CD4-positive, alpha-beta T cell treated with Interleukin-2 at 100 ng/mL for 4 hours (primary cell): ENCODE measurements around the gene FAAP20.

ENCODE experiments used
- DNase-seq: peaks from one replicate; pipeline ENCODE4 v3.0.0-alpha.2; 2020; ENCODE audit warnings: low spot score

The FAAP20 gene, protein sequence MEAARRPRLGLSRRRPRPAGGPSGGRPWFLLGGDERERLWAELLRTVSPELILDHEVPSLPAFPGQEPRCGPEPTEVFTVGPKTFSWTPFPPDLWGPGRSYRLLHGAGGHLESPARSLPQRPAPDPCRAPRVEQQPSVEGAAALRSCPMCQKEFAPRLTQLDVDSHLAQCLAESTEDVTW

DNA sequence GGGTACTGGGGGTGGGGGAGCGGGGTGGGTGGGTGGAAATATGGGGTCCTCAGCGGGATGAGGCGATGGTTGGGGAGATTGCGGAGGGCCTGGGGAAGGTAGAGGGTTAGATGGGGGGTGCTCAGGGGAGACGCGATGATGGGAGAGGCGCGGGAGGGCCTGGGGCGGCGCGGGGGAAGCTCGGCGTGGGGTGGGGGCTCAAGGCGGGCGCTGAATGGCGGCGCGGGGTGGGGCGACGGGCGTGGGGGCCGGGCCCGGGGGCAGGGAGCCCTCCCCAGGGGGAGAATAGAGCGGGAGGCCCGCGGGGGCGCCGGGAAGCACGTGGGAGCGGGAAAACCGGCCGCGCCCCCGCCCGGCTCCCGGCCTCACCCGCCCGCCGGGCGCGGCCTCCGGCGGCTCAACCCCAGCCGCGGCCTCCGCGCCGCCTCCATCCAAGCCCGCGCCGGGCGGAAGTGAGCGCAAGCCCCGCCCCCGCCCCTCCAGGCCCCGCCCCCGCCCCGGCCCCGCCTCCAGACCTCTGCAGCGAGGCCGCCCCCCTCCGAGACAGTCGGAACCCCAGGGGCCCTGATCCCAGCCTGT is at the start of gene FAAP20:
Gene FAAP20, minus strand, starts transcription at position 454 of the 579 bp plus-strand sequence. Its CDS starts 23 bp downstream, at position 431.
- DNase-seq = peak; percentile 72

DNA sequence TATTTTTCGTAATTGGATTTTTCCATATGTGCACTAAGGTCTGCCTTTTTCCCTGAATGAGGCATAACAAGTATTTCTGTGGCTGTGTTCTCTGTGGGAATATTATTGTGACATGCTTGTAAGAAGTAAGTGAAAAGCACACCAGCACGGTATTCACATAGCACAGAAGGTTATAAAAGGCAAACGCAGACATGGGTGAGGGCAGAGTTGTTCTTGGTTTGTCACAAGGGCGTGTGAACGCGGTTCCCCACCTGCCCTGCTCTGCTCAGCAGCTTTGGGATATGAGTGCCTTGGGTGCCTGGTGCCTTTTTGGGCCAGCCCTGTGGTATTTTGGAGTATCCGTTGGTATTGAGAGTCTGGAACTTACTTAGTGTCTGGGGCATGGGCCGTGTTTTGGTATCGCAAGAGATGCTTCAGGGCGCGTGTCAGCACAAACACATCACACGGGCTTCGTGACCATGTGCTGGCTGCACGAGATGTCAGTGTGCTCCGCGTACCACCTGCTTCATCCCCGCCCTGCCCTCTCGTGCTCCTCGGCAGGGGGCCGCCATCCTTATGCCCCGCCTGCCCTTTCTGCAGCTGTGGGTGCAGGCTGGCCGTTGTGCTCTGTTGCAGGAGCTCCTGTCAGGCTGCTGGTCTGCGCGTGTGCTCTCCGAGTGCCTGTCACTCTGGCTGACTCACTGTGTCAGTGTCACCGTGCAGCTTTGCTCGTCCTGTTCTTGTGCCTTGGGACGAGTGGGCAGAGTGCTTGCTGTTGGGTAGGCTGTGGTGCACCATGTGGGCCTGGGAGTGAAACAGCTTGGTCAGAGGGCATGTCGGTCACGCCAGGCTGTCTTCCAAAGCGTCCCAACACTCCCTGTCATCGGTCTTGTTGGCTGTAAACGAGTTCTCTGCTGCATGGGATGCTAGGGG is 48.5 kb upstream of the FAAP20 start:
- no peak for DNase-seq

DNA sequence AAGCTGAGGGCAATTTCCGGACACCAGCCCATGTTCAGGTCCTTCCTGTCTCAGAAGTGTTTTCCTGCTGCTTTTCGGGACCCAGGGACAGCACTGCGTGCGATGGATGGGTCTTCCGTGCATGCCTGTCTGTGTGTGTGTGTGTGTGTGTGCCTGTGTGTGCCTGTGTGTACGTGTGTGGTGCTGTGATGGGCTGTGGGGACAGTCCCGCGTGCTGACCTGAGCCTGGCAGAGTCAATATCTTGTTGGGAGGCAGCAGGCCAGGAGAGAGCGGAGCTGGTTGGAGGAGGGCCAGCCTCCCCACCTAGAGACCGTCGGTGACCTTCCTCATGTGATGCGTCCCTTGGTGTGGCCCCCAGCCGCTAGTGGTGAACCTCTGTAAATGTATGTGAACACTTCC is 47.2 kb upstream of the FAAP20 start:
- DNase-seq = no peak

DNA sequence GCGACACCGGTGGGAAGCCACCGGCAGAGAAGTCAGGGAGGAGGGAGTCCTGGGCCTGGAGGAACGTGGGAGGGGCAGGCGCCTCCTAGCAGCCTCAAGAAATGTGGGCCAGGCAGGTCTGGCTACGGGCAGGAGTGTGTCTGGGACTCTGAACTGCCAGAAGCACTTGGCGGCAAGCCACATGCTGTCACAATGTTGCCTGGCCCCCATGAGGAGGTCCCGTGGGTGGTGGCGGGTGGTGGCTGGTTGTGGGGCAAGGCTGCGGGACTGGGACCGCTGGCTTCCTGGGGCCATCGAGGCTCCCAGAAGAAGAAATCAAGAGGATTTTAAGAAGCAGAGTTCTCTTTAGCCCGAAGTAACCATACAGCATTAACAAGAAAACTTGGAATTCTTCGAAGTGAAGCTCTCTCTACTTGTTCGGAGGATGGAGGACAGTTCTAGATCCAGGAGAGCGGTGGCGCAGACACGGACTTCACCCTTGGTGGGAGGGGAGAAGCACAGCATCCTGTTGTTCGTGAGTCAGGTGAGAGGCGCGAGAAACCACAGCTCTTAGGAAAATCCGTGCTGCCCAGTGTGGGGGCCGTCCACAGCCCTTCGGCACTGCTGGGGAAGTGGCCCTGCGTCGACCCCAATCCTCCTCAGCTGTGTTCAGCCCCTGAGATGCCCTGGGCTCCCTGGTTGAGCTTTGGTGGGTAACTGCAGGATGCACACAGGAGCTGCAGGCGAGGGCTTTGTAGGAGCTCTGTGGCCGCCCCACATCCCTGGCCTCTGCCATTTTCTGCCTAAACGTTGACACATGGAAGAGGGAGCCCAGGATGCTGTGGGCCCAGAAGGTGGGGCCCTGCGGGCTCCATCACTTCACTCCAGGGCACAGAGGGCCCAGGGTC is 45.9 kb upstream of the FAAP20 start:
- no peak for DNase-seq

DNA sequence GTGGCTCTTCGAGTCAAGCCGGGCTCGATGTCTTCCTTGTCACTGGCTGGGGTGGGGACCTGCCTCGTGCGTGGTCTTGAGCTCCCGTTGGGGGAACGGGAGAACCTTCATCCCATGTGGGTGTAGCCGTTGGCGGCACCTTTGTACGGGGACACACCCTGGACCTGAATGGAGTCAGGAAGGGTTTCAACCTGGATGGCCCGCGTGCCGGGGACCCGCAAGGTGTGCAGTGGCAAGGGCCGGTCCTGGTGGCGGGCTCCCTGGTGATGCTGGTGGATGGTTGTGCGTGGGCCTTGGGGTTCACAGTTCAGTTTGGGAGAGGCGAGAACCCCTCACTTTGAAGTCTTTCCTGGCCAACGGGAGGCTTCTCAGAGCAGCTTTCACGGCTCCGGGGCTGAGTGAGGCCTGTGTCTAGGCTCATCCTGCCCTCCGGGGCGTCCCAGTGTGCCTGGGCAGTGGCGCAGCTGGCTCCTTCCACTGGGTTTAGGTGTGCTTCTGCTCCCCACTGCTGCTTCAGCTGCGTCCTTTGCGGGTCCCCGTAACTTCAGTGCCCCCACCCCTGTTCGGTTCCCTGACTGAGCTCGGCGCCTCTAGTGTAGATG is 44.9 kb upstream of the FAAP20 start:
- no peak for DNase-seq

DNA sequence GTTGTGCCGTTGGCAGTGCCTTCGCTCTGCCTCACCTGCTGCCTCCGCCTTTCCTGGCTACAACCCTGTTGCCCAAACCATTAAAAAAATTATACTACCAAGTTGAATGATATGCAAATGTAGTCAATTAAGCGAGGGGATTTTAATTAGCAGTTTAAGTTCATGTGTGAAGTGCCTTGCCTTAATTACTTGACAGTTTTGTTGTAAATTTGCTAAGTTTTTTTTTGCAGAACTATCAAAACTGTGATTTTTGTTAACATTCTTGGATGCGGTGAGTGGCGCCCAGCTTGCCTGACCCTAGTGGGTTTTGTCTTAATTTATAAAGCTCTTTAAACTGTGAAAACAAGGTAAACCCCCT is 44.4 kb upstream of the FAAP20 start:
- DNase-seq = no peak

DNA sequence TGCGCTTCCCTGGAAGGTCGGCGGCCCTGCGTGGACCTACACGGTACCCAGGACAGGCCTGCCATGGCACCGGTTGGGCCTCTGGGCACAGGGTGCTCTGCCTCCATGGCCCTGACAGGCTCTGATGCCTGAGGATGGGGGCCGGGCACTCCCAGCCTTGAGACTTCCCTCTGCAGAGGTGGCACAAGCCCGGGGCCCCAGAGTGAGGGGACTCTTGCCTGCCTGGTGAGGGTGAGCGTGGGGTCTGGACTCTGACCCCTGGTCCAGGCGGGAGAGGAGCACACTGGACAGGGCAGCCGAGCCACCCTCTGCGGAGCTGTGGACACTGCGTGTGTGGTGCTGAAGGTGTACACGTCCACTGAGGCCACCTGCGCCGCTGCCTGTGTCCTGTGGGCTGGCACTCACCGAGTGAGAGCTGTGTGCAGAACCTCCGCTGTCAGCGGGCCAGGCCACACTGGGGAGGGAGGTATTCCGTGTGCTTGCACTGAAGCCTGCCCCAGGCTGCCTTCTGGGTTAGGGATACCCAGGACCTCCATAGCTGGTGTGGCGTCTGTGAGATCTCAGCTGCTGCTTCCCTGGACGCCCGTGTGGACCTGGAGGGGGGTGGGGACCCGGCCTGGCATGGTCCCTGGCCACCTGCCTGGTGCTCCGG is 43.9 kb upstream of the FAAP20 start:
- DNase-seq = no peak

DNA sequence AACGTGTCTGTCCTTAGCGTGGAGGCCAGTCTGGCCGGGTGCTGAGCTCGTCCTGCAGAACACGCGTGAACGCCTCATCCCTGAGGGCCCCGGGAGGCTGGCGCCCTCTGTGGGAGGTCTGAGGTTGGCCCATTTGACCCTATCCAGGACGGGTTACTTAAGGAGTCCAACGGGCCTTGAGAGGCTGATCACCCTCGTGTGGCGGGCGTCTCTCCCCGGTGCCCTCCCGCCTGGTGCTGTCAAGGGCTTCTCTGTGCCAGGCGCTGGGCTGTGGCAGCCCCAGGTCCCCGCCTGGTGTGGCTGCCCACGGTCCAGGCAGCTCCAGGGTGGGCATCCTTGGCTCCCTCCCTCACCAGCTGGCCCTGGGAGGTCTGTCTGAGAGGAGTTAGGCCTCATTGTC is 43.2 kb upstream of the FAAP20 start:
- DNase-seq = no peak

DNA sequence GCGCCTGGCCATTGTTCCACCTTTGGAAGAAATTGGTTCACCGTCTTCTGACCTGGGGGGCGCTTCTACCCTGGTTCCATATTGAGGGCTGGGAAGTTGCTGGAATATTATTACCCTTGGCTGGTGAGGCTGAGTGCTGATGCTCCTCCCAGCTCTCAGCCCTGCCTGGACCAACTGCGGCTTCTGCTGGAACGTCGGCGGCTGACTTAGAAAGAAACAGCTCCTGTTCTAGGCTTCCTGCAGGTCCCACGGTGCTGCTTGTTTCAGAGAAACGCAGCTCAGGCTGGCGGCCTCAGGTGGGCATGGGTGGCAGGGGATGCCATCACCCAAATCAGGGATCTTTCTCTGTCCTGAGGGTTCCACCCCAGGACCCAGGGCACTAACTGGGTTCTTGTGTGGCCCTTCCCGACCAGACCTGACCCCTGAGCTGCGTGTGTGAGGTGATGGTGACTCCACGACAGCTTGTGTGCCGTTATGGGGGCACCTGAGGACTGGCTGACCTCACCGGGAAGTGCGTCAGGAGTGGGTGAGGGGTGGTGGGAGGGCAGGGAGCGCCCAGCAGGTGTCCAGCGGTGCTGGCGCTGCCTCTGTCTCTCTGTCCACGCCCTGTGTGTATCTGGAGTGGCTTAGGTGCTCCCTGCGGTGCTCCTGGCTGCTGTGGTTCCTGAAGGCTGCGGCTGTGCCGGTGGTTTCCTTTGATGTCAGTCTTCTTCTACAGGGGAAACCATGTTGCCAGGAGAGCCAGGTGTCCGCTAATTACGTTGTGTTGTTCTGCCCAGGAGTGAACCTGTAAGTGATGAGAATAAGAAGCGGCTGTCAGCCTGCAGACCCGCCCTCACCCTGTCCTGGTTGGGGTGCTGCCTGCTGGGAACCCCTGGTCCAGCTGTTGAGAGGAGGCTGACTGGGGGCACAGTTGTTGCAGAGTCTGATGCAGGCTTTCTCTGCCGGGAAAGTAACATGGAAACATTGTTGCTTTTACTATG is 42.4 kb upstream of the FAAP20 start:
- peak; percentile 51 for DNase-seq

DNA sequence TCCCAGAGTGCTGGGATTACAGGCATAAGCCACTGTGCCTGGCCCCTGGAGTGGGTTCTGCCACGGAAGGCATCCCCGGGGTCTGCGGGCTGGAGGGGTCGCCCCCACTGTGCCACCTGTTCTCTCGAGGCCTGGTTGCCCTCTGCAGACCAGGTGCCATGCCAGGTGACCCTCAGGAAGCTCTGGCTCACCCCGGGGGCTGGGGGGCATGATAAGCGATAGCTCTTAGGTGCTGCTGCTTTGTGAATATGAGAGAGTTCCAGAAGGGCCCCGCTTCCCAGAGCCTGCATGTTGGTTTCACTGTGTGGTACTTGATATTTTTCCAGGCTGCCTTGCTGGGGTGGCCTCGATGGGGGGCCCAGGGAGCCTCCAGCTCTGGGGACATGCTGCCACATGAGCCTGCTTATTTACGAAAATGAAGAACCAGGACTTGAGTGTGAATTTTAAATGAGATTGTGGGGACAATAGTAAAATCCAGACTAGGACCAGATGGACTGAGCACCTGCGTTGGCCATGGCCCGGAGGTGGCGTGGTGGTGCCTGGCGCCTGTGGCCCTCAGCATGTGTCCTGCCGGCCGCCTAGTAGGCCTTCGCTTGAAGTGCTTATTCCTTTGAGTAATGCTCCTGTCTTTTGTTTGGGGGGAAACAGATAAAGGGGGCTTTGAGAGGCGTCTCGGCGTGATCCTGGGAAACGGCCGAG is 40.9 kb upstream of the FAAP20 start:
- no peak for DNase-seq

DNA sequence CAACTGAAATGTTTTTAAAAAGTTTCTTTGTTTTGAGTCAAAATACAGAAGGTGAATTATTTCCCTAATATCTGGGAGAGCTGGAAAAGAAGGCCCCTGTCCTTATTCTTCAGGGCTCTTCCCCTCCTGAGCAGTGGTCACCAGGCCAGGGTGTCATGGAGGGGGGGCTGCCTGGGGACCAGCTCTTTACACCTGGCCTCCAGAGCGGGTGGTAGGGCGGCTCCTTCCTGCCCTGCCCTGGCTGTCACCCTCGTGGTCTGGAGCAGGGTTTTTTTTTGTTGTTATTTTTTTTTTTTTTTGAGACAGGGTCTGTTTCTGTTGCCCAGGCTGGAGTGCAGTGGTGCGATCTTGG is 40.2 kb upstream of the FAAP20 start:
- DNase-seq = peak; percentile 45

DNA sequence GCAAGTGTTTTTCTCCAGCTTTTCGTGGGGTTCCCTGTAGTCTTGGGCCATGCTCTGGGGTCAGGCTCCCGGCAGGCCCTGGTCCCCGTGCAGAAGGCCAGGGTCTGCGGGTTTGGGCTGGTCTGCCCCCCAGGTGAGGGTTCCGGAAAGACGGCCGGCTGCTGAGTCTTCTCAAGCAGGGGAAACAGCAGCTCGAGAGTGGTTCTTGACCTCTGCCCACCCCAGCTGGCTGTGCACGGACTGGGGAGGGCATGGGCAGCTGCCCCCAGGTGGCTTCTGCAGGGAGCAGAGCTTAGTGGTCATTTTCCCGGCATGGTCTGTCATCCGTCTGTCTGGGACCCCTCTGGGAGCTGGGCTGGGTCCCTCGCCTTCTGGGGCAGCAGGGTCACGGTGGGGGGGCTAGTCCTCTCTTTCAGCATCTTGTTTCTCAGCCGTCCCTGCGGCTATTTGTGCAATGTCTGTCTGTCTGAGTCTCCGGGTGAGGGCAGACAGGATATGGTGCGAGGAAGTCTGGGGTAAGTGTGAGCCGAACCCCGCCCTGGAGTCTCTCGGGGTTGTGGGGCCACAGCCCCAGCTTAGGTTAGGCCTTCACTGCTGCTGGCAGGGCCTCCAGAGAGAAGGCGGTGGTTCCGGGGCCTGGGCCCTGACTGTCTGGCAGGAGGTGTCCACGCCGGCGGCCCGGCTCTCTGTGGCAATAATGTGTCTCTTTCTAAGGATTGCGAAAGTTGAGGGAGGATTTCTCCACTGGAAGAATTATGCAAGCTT is 39.6 kb upstream of the FAAP20 start:
- DNase-seq = peak; percentile 88

DNA sequence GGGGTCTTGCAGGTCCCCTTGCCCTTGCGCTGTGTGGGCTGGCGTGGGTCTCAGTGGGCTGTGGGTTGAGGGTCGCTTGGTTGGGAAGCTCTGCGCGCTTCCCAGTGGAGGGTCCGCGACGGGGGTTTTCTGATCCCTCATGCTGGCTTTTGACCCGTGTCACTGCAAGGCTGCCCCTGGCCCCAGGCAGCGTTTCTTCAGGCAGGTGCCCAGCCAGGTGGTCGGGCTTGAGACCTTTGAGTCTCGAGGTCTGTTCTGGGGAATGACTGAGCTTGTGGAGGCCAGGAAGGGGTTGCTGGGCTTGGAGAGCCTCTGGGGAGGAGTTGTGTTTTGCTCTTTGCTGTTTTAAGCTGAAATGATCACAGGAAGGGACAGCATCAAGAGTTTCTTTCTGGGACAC is 38.9 kb upstream of the FAAP20 start:
- no peak for DNase-seq

DNA sequence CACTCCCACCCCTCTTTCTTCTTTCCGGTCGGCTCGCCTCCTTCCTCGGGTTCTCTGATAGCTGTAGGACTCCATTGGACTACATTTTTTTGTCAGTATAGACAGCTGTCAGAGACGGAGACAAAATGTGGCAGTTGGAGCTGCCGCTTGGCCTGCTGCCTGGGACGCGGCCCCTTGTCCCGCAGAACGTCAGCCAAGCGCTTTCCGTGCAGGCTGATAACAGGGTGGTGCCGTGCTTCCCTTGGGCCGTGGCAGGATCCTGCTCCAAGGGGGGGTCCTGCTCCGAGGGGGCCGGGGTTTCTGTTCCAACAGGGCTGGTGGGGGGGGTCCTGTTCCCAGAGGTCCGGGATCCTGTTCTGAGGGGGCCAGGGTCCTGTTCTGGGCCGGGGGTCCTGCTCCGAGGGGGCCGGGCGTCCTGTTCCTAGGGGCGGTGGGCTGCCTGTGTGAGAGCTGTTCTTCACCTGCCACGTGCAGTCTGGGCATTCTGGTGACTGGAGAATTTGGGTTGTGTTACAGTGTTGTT is 38.4 kb upstream of the FAAP20 start:
- DNase-seq = no peak

DNA sequence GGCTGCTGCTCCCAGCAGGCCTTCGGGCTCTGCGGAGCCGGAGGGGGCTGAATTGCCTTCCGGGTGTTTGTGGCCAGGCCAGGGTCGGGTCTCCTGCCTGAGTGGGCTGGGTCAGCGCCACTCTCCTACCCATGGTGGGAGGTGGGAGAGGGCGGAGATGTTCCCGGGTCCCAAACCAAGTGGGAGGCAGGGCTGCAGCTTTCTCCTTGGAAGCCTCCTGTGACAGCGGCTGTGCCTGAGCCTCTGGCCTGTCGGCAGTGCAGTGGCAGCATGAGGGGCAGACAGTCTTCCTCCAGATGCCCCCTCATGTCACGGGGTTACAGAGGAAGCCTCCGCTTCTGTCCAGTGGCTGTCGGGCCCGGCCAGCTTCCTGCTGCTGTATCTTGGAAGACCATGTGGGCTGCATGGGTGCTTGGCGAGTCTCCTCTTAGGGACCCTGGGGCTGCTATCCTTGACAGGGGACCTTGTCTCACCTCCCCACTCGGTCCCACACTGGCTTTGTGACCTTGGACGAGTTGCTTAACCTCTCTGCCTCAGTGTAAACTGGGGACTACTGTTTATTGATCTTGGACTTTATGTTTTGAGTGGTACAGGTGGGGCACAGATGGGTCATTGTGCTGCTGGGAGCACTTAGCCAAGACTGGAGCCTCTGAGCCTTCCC is 37.8 kb upstream of the FAAP20 start:
- DNase-seq = no peak

DNA sequence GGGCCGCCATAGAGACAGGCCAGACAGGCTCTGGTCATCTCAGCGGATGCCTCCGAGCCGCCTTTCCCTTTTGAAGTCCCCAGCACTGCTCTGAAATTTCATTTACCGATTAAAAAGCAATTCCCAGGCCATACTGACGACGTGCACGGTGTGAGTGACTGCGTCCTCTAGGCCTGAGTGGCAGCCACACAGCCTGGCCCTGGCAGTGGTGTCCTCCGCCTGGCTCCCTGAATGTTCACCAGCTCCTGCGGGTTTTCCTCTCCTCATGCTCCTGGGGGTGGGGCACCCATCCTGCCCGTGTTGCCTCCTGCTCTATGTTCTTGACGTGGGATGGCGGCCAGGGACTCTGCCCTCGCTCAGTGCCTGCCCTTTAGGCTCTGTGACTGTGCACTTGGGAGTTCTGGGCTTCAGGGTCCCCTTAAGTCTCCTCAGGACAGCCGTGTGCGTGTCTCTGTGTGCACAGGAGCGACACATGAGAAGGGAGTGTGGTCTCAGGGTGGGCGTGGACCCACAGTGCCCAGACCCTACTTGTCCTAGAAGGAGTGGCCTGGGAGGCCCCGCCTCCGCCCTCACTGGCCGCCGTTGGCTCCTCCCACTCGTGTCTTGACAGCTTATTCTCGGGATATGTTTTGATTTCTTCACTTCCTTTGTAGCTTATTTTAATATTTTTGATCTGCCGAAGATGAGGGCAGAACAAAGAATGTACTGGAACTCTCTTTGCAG is 37.1 kb upstream of the FAAP20 start:
- DNase-seq = peak; percentile 82

DNA sequence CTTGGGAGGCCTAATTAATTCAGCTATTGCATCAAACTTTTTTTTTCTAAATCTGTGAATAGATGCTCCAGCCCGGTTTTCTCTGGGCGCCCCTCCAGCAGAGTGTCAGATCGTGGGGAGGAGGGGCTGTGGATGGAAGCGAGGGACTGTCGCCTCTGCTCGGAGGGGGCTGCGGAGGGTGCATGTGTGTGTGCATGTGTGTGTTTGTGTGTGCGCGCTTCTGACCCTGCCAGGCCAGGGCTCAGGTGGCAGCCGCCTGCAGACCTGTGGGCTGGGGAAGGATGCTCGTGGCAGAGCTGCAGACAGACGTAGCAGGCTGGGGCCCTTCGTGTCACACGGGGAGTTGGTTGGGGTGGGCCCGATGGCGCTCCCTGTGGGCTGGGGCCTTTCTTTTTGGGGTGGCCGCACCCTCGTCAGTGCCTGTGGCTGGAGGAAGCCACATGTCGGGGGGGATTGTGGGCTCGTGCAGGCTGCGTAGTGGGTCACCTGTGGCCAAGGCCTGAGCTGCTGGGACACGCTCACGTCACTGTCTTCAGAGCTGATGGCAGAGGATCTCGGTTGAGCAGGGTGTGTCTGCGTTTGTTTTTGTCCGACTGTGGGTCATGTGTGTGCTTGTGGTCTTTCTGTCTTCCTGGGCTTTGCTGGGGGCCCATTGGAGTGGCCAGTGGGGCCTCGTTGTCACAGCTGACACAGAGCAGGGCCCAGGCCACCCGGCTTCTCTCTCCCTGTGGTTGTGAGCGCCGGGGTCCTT is 36.4 kb upstream of the FAAP20 start:
- DNase-seq = peak; percentile 40
